Erythroblast (primary cell): ENCODE measurements around the gene MGAT4B.

Source experiments
- GATA1 ChIP-seq: IDR thresholded peaks from 2 replicates; pipeline ENCODE4 v1.6.1; 2011; ENCODE audit warnings: low read depth, mild to moderate bottlenecking, control low read depth, low read length, moderate library complexity
- POLR2A ChIP-seq: IDR thresholded peaks from 2 replicates; pipeline ENCODE4 v1.6.1; 2011; ENCODE audit warnings: mild to moderate bottlenecking, low read length

DNA sequence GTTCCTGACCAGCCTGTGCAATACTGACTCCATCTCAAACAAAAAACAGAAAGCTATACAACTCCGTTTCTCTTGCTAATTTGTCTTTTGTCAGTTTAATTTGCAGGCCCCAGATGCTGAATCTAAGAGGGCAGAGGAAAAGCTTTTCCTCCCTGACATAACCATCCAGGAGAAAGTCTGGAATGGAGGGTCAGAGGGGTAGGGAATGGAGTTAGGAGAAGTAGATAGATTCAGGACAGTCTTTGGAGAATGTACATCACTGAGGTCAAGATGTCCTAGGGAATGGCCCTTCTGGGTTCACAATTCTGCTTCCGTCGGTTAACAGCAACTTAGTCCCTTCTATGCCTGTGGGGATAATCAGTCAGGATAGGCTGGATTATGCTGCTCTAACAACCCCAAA is 7.4 kb upstream of the MGAT4B start:
- TF ChIP-seq POLR2A: no peak
- TF ChIP-seq GATA1: no peak
